Neural crest cell (in vitro differentiated cells): ENCODE measurements around the gene SLC35E1. TPM values are rescaled to one million over a fixed set of nuclear protein-coding genes. Genes with fewer than 3 reads are reported as not detected.

Experiments used
- DNase-seq: peaks from one replicate; pipeline ENCODE4 v3.0.0; 2021; ENCODE audit warnings: low read depth, mixed read lengths, low spot score
- H3K27ac Mint-ChIP-seq: one replicate; pipeline ENCODE4 v1.8.0; 2021; ENCODE audit warnings: mild to moderate bottlenecking, mixed read lengths; ENCODE audit not compliant: unreplicated experiment
- H3K27me3 Mint-ChIP-seq: 2 replicates; pipeline ENCODE4 v1.8.0; 2021; ENCODE audit warnings: low read depth, mild to moderate bottlenecking, mixed read lengths
- H3K36me3 Mint-ChIP-seq: 2 replicates; pipeline ENCODE4 v1.8.0; 2021; ENCODE audit warnings: low read depth, mild to moderate bottlenecking, mixed read lengths
- H3K4me1 Mint-ChIP-seq: 2 replicates; pipeline ENCODE4 v1.8.0; 2021; ENCODE audit warnings: mixed read lengths
- H3K4me3 Mint-ChIP-seq: one replicate; pipeline ENCODE4 v1.8.0; 2021; ENCODE audit warnings: mild to moderate bottlenecking, mixed read lengths
- H3K9me3 Mint-ChIP-seq: 2 replicates; pipeline ENCODE4 v1.8.0; 2021; ENCODE audit warnings: mixed read lengths
- CTCF ChIP-seq: fragments of 200-600 bp; sonication (generic); conservative IDR thresholded peaks from 2 replicates; pipeline ENCODE4 v1.5.0; 2021; ENCODE audit warnings: antibody characterized with exemption, mild to moderate bottlenecking
- total RNA-seq: library from RNA; stranded (reverse); gene quantifications from 2 replicates; pipeline ENCODE4 v1.2.1, GENCODE V29; 2021

Gene SLC35E1
- total RNA-seq, 1 donor from 2014 or later, result 32.5 TPM

- no peaks in the 10 kb centered on the region for H3K27me3 Mint-ChIP-seq
- H3K27ac Mint-ChIP-seq, result no peak overlapping the region
- no peak for TF ChIP-seq CTCF
- no peak for DNase-seq
- H3K4me1 Mint-ChIP-seq, result no peaks in the 10 kb centered on the region
- H3K4me3 Mint-ChIP-seq, result no peak overlapping the region
- H3K36me3 Mint-ChIP-seq, result no peaks in the 10 kb centered on the region
- H3K9me3 Mint-ChIP-seq, result no peaks in the 10 kb centered on the region
Measured at GRCh38 chr19:16604615-16605014, 32.4 kb upstream of the SLC35E1 start.

DNA sequence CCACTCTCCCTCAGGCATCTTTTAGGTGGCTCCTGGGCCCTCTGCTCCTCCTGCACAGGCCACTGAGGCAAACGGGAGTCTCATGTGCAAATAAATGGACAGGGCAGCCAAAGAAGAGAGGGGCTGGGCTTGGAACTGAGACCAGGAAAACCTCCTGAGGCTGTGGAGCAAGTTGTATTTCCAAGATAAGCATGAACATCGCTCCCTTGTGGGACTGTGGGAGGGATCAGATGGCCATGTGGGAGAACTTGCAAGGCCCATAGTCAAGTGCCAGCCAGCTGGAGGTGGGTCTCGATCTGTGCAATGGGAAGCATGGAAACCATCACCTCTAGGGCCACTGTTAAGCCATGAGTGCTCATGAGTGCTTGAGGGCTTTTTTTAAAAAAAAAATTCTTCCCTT is 30.9 kb upstream of the SLC35E1 start:
- no peak for TF ChIP-seq CTCF
- Mint-ChIP-seq H3K4me1 (no peaks in the 10 kb centered on the region), H3K4me3 (no peak overlapping the region), H3K9me3 (no peaks in the 10 kb centered on the region), H3K27me3 (no peaks in the 10 kb centered on the region), H3K36me3 (no peaks in the 10 kb centered on the region), H3K27ac (no peak overlapping the region)
- DNase-seq, result no peak

DNA sequence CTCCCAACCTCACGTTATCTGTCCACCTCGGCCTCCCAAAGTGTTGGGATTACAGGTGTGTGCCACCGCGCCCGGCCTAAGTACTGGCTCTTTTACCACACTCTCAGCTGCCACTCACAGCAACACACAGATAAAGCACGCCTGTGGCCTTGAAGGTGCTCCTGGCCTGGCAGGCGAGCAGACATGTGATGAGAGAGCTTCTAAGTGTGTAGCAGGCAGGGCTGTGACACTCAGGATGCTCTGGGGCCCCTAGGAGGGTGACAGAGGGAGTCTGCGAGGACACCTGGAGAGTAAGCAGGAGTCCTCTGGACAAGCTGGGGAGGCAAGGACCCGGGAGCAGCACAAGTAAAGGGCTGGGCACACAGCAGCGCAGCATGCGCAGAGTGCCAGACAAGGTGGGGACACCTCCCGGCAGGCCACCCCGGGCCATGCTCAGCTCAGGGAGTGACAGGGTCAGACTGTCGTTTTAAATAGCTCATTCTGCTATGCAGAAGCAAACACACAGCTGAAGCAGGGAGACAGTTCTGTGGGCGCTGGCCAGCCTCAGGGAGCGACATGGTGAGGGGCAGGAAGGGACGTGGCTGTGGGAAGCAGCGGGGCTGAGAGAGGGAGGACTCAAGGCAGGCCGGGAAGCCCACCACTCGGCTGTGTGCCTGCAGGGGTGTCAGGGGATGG is 29.3 kb upstream of the SLC35E1 start:
- Mint-ChIP-seq H3K27ac (no peak overlapping the region), H3K9me3 (no peaks in the 10 kb centered on the region), H3K27me3 (no peaks in the 10 kb centered on the region), H3K4me3 (no peak overlapping the region), H3K4me1 (no peaks in the 10 kb centered on the region), H3K36me3 (no peaks in the 10 kb centered on the region)
- no peak for DNase-seq
- TF ChIP-seq CTCF, result no peak

- no peak for DNase-seq
- Mint-ChIP-seq H3K4me1 (no peaks in the 10 kb centered on the region), H3K27ac (no peak overlapping the region), H3K9me3 (no peaks in the 10 kb centered on the region), H3K4me3 (no peak overlapping the region), H3K27me3 (no peaks in the 10 kb centered on the region), H3K36me3 (no peaks in the 10 kb centered on the region)
- TF ChIP-seq CTCF, result no peak
Measured at GRCh38 chr19:16600824-16601223, 28.6 kb upstream of the SLC35E1 start.

- no peak for DNase-seq
- Mint-ChIP-seq H3K36me3 (no peaks in the 10 kb centered on the region), H3K4me3 (no peak overlapping the region), H3K9me3 (no peaks in the 10 kb centered on the region), H3K27ac (no peak overlapping the region), H3K4me1 (no peaks in the 10 kb centered on the region), H3K27me3 (no peaks in the 10 kb centered on the region)
- TF ChIP-seq CTCF, result no peak
Measured at GRCh38 chr19:16599655-16600346, 27.6 kb upstream of the SLC35E1 start.
